Measurements from ENCODE around the gene ZNF24. TPM values are rescaled to one million over a fixed set of nuclear protein-coding genes. Genes with fewer than 3 reads are reported as not detected.

Gene ZNF24
- total and polyA plus RNA-seq, 12 donors, result 10.3 to 55.1 (median 47.6) TPM

DNA sequence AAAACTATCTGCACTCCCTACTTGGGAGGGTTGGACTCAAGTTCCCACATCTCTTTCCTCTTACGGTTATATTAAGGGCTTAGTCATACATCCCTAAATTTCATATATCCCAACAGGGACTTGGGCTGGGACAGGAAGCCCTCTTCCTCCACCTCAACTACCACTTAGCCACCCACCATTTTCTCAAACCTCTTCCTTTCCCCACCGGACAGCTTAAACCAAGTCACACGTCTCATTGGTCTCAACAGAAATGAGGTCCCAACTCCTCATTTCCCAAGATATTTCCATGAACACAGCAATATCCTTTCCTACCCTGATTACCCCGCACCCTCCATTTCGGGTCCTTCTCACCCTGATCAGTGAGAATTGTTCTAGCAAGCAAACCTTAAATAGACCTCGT is 54.9 kb downstream of the ZNF24 start:
- 7 to 11% methylated on average over 6 of the region's 6 CpGs for WGBS, 2 donors
- peak overlapping the region; percentile 60 to 93 (median 79) for H3K4me3 ChIP-seq
- no peak for DNase-seq
- peaks cover 7 to 37% (median 32%) of the 10 kb centered on the region in 9 donors for H3K4me1 ChIP-seq
- H3K27me3 ChIP-seq, result no peaks in the 10 kb centered on the region
- H3K27ac ChIP-seq, result peak overlapping the region in 9 of 10 donors; percentile 76 to 93 (median 83)
- H3K9me3 ChIP-seq, result peaks cover 0 to 12% (median 0%) of the 10 kb centered on the region in 11 donors
- peak in 4 of 8 donors; percentile 12 to 37 (median 29) for ATAC-seq
- peaks cover 0 to 31% (median 5%) of the 10 kb centered on the region in 9 donors for H3K36me3 ChIP-seq
- intact Hi-C loops (cut with DNase I), result loop anchor here in 3 of 10 donors (1.0 to 10.0 kb wide), 3 partner anchors 22 to 48 kb away; partner anchors contain the start of gene ZNF397 (in 1 of the 3)
- TF ChIP-seq, protein P1, sequence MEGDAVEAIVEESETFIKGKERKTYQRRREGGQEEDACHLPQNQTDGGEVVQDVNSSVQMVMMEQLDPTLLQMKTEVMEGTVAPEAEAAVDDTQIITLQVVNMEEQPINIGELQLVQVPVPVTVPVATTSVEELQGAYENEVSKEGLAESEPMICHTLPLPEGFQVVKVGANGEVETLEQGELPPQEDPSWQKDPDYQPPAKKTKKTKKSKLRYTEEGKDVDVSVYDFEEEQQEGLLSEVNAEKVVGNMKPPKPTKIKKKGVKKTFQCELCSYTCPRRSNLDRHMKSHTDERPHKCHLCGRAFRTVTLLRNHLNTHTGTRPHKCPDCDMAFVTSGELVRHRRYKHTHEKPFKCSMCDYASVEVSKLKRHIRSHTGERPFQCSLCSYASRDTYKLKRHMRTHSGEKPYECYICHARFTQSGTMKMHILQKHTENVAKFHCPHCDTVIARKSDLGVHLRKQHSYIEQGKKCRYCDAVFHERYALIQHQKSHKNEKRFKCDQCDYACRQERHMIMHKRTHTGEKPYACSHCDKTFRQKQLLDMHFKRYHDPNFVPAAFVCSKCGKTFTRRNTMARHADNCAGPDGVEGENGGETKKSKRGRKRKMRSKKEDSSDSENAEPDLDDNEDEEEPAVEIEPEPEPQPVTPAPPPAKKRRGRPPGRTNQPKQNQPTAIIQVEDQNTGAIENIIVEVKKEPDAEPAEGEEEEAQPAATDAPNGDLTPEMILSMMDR (IDR thresholded peaks at IDR 0.05), result no peak

GRCh38 chr18:35284841-35285240 is 59.4 kb downstream of the ZNF24 start:
- Histone ChIP-seq H3K27ac (peak overlapping the region in 1 of 10 donors; percentile 10), H3K4me1 (peaks cover 0 to 30% (median 17%) of the 10 kb centered on the region in 9 donors), H3K4me3 (no peak overlapping the region), H3K27me3 (no peaks in the 10 kb centered on the region), H3K9me3 (peaks cover 0 to 15% (median 0%) of the 10 kb centered on the region in 11 donors), H3K36me3 (peaks cover 0 to 17% (median 0%) of the 10 kb centered on the region in 9 donors)
- ATAC-seq (peak in 3 of 8 donors; percentile 19 to 46 (median 24)), DNase-seq (no peak)
- TF ChIP-seq, protein P1 (IDR thresholded peaks at IDR 0.05), result no peak
- 88 to 90% methylated on average over 3 of the region's 3 CpGs for WGBS, 2 donors
- intact Hi-C loops (cut with DNase I), result loop anchor here in 1 of 10 donors (10.0 kb wide), 1 partner anchor 50 kb away; no protein-coding TSS in a partner anchor

DNA sequence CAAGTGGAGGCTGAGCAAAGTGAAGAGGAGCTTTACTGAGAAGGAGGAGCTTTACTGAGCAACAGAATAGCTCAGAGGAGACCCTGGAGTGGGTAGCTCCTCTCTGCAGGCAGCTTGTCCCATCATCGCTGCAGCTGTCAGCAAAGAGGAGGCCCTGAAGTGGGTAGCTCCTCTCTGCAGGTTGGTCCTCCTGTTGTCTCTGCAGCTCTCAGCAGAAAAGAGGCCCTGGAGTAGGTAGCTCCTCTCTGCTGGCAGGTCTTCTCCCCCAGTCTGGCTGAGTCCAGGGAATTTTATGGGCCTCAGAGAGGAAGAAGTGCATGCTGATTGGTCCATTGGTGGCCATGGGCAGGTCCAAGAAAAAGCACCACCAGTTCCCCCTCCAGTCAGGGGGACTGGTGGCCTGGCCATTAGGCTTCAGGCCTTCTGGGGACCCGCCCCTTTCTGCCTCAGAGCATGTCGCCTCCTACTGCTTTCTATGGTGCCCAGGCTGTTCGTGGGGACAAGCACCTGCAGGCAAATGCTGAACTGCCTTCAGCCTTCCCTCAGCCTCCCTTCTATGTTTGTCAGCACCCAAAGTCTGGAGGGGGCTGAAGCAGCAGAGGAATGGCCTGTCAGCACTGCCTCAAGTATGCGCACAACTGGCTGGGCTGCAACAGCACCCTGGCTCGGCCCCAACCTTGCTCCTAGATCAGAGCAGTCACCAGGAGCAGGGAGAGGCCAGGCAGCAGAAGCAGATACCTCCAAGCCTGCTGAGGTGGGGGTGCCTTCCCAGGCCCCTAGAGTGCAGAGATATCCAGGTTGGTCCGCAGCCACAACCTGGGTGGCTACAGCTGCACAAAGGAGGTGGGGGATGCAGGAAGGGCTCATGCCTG is 60.1 kb downstream of the ZNF24 start:
- DNase-seq, result peak; percentile 11 to 54
- intact Hi-C loops (cut with DNase I), result loop anchor here in 1 of 10 donors (10.0 kb wide), 1 partner anchor 51 kb away; no protein-coding TSS in a partner anchor
- no peaks in the 10 kb centered on the region for H3K27me3 ChIP-seq
- peaks cover 0 to 17% (median 0%) of the 10 kb centered on the region in 9 donors for H3K36me3 ChIP-seq
- peak in 7 of 8 donors; percentile 19 to 83 (median 49) for ATAC-seq
- peaks cover 0 to 19% (median 0%) of the 10 kb centered on the region in 11 donors for H3K9me3 ChIP-seq
- WGBS, 2 donors, result 79 to 84% methylated on average over 7 of the region's 7 CpGs
- TF ChIP-seq, protein P1 (IDR thresholded peaks at IDR 0.05), result no peak
- H3K4me3 ChIP-seq, result no peak overlapping the region
- peak overlapping the region in 1 of 10 donors; percentile 10 for H3K27ac ChIP-seq
- H3K4me1 ChIP-seq, result peaks cover 0 to 26% (median 13%) of the 10 kb centered on the region in 9 donors

DNA sequence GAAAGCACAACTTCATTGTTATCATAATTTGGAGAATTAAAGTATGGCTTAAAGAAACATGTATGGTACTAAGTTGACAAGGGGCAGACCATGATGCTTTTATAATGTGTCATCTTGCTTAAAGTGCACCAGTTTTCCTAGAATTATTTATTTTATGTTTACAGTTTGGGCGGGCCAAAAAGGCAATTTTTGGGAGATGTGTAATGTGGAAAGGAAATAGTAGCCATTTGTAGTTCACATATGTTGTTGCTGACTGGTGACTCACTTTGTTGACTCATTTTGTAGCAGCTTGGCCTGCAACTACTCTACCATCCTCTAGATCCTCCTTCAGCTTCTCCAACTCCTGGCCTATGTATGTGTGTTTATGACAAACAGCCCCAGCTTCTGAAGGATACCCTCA is 61.9 kb downstream of the ZNF24 start:
- DNase-seq (no peak), ATAC-seq (no peak)
- TF ChIP-seq, protein P1 (IDR thresholded peaks at IDR 0.05), result no peak
- intact Hi-C loops (cut with DNase I), result loop anchor here in 1 of 10 donors (10.0 kb wide), 1 partner anchor 52 kb away; no protein-coding TSS in a partner anchor
- Histone ChIP-seq H3K4me1 (peaks cover 0 to 14% (median 4%) of the 10 kb centered on the region in 9 donors), H3K9me3 (peaks cover 0 to 22% (median 0%) of the 10 kb centered on the region in 11 donors), H3K27me3 (no peaks in the 10 kb centered on the region), H3K27ac (no peak overlapping the region), H3K4me3 (no peak overlapping the region), H3K36me3 (peaks cover 0 to 17% (median 0%) of the 10 kb centered on the region in 9 donors)
- 81 to 92% methylated on average over 1 of the region's 1 CpG for WGBS, 2 donors

Data from heart right ventricle (tissue), 16 donors.